ENCODE results near the gene RASA3.
A peak's percentile ranks its signal among the peaks of the same experiment; 100 is the strongest.
"Not testable (repeated sequence)": the region's sequence is repeated elsewhere in the genome, so short reads cannot be mapped to it uniquely, and the experiment has no call there.

RASA3 gene

GRCh38 chr13:114020750-114021463 lies 111.5 kb downstream of the RASA3 start:
- DNase-seq (ENCODE audit: low read depth), result no peak
- no peak for TF ChIP-seq CTCF (IDR thresholded peaks at IDR 0.05; ENCODE audit: low read depth, low read length, missing control alignments)
- H3K4me3 ChIP-seq (ENCODE audit: low read depth, low read length), result no peak overlapping the region

- not testable (repeated sequence) for DNase-seq (ENCODE audit: low read depth); H3K4me3 ChIP-seq (ENCODE audit: low read depth, low read length)
Observed at GRCh38 chr13:114020134-114020533, 112.3 kb downstream of the RASA3 start.

- no peak for DNase-seq (ENCODE audit: low read depth)
- no peak for TF ChIP-seq CTCF (IDR thresholded peaks at IDR 0.05; ENCODE audit: low read depth, low read length, missing control alignments)
- no peak overlapping the region for H3K4me3 ChIP-seq (ENCODE audit: low read depth, low read length)
Observed at GRCh38 chr13:114019367-114019766, 113.1 kb downstream of the RASA3 start.

GRCh38 chr13:114018461-114019055 lies 113.9 kb downstream of the RASA3 start:
- TF ChIP-seq CTCF (IDR thresholded peaks at IDR 0.05; ENCODE audit: low read depth, low read length, missing control alignments), result no peak
- H3K4me3 ChIP-seq (ENCODE audit: low read depth, low read length), result no peak overlapping the region
- no peak for DNase-seq (ENCODE audit: low read depth)

GRCh38 chr13:114017966-114018365 lies 114.5 kb downstream of the RASA3 start:
- TF ChIP-seq CTCF (IDR thresholded peaks at IDR 0.05; ENCODE audit: low read depth, low read length, missing control alignments), result no peak
- DNase-seq (ENCODE audit: low read depth), result no peak
- no peak overlapping the region for H3K4me3 ChIP-seq (ENCODE audit: low read depth, low read length)

- no peak overlapping the region for H3K4me3 ChIP-seq (ENCODE audit: low read depth, low read length)
- DNase-seq (ENCODE audit: low read depth), result no peak
- peak; percentile 15 for TF ChIP-seq CTCF (IDR thresholded peaks at IDR 0.05; ENCODE audit: low read depth, low read length, missing control alignments)
Observed at GRCh38 chr13:114017028-114017630, 115.3 kb downstream of the RASA3 start.

- TF ChIP-seq CTCF (IDR thresholded peaks at IDR 0.05; ENCODE audit: low read depth, low read length, missing control alignments), result no peak
- DNase-seq (ENCODE audit: low read depth), result no peak
Observed at GRCh38 chr13:114016321-114017027, 115.9 kb downstream of the RASA3 start.

More at GRCh38 chr13:114016321-114017027, 115.9 kb downstream of the RASA3 start:
- no peak overlapping the region for H3K4me3 ChIP-seq (ENCODE audit: low read depth, low read length)
